Measurements from ENCODE around the gene KCNN4. TPM values are rescaled to one million over a fixed set of nuclear protein-coding genes. Genes with fewer than 3 reads are reported as not detected.

The KCNN4 gene
- total and polyA plus RNA-seq, 2 donors (not counting 1 experiment from before 2014, with no cell fraction given), result 107 to 267 TPM

GRCh38 chr19:43759515-43759914, 21.3 kb downstream of the KCNN4 start:
- Histone ChIP-seq H3K4me2 (replicated peaks; ENCODE audit: low read depth, low read length, poor library complexity, severe bottlenecking) (peak overlapping the region; percentile 7), H3K9ac (ENCODE audit: low read length) (no peak overlapping the region), H4K20me1 (ENCODE audit: control insufficient read depth, insufficient read depth, low read length, poor library complexity, severe bottlenecking) (no peaks in the 10 kb centered on the region), H3K4me1 (ENCODE audit: control insufficient read depth in 2 of 2, insufficient read depth in 2 of 2, low read length in 2 of 2) (peaks cover 15 to 52% of the 10 kb centered on the region in 2 donors), H3K27me3 (replicated peaks in 1 of 4; ENCODE audit: control extremely low read depth in 1 of 4, control insufficient read depth in 3 of 4, insufficient read depth in 4 of 4, low read length in 3 of 4) (no peaks in the 10 kb centered on the region), H3K9me3 (ENCODE audit: control extremely low read depth in 1 of 3, control insufficient read depth in 2 of 3, insufficient read depth in 1 of 3, low read length in 2 of 3) (no peaks in the 10 kb centered on the region), H3K27ac (ENCODE audit: low read length in 2 of 2) (no peak overlapping the region), H2AFZ (ENCODE audit: insufficient read depth, low read depth, low read length, poor library complexity, severe bottlenecking) (no peak overlapping the region), H3K36me3 (replicated peaks in 1 of 2; ENCODE audit: control extremely low read depth in 1 of 2, control insufficient read depth in 1 of 2, extremely low read depth in 1 of 2, insufficient read depth in 2 of 2, low read length in 1 of 2) (no peaks in the 10 kb centered on the region), H3K4me3 (ENCODE audit: control extremely low read depth in 1 of 5, extremely low read depth in 1 of 5, insufficient read depth in 1 of 5, low read depth in 2 of 5, low read length in 4 of 5) (no peak overlapping the region), H3K79me2 (ENCODE audit: control insufficient read depth, insufficient read depth, low read length) (peaks cover 3% of the 10 kb centered on the region)
- Mint-ChIP-seq H3K9me3 (ENCODE audit: insufficient read depth) (no peaks in the 10 kb centered on the region), H3K27me3 (no peaks in the 10 kb centered on the region), H3K4me1 (peaks cover 65% of the 10 kb centered on the region), H3K4me3 (peak overlapping the region; percentile 15), H3K27ac (peak overlapping the region; percentile 77)
- CTCF ChIA-PET, result interaction anchor here (0.9 to 14.7 kb wide), 4 partner anchors 8 to 19 kb away, joined by 3 to 204 read pairs (median 6); partner anchors contain the start of gene KCNN4
- POLR2A ChIA-PET, result interaction anchor here (0.7 to 3.0 kb wide), 3 partner anchors 14 to 22 kb away, joined by 3 to 11 read pairs (median 4); partner anchors contain the start of gene KCNN4
- DNase-seq (peak; percentile 30), ATAC-seq (ENCODE audit: low read depth) (no peak)
- 74% methylated on average over 4 of the region's 5 CpGs for WGBS (ENCODE audit: insufficient coverage)
- TF ChIP-seq CTCF (IDR thresholded peaks at IDR 0.05) (no peak), EZH2 (IDR thresholded peaks at IDR 0.05; ENCODE audit: borderline replicate concordance, insufficient read depth, low read depth, low read length, poor library complexity, severe bottlenecking) (no peak)
- intact Hi-C loops (cut with micrococcal nuclease), result loop anchor here (10.0 kb wide), 1 partner anchor 175 kb away; the partner anchor contains the start of gene ZNF45

- no peaks in the 10 kb centered on the region for H3K9me3 ChIP-seq (ENCODE audit: control extremely low read depth in 1 of 3, control insufficient read depth in 2 of 3, insufficient read depth in 1 of 3, low read length in 2 of 3)
- Mint-ChIP-seq H3K27ac (peak overlapping the region; percentile 100), H3K9me3 (ENCODE audit: insufficient read depth) (no peaks in the 10 kb centered on the region), H3K27me3 (no peaks in the 10 kb centered on the region), H3K4me3 (peak overlapping the region; percentile 99), H3K4me1 (peaks cover 70% of the 10 kb centered on the region)
- H3K4me3 ChIP-seq (ENCODE audit: control extremely low read depth in 1 of 5, extremely low read depth in 1 of 5, insufficient read depth in 1 of 5, low read depth in 2 of 5, low read length in 4 of 5), result peak overlapping the region; percentile 63 to 88 (median 84)
- H3K36me3 ChIP-seq (replicated peaks in 1 of 2; ENCODE audit: control extremely low read depth in 1 of 2, control insufficient read depth in 1 of 2, extremely low read depth in 1 of 2, insufficient read depth in 2 of 2, low read length in 1 of 2), result peaks cover 0 to 15% of the 10 kb centered on the region in 2 experiments
- no peaks in the 10 kb centered on the region for H4K20me1 ChIP-seq (ENCODE audit: control insufficient read depth, insufficient read depth, low read length, poor library complexity, severe bottlenecking)
- WGBS (ENCODE audit: insufficient coverage), result 1% methylated on average over 17 of the region's 28 CpGs
- no peaks in the 10 kb centered on the region for H3K27me3 ChIP-seq (replicated peaks in 1 of 4; ENCODE audit: control extremely low read depth in 1 of 4, control insufficient read depth in 3 of 4, insufficient read depth in 4 of 4, low read length in 3 of 4)
- TF ChIP-seq EZH2 (IDR thresholded peaks at IDR 0.05; ENCODE audit: borderline replicate concordance, insufficient read depth, low read depth, low read length, poor library complexity, severe bottlenecking), result no peak
- no peak for TF ChIP-seq CTCF (IDR thresholded peaks at IDR 0.05)
- peak overlapping the region; percentile 78 for H3K9ac ChIP-seq (ENCODE audit: low read length)
- H3K79me2 ChIP-seq (ENCODE audit: control insufficient read depth, insufficient read depth, low read length), result peaks cover 27% of the 10 kb centered on the region
- intact Hi-C loops (cut with micrococcal nuclease), result loop anchor here (10.0 kb wide), 1 partner anchor 179 kb away; the partner anchor contains the start of gene ZNF45
- peak overlapping the region; percentile 93 to 98 for H3K27ac ChIP-seq (ENCODE audit: low read length in 2 of 2)
- peak overlapping the region; percentile 80 for H2AFZ ChIP-seq (ENCODE audit: insufficient read depth, low read depth, low read length, poor library complexity, severe bottlenecking)
- ChIA-PET CTCF (interaction anchor here (0.9 to 8.2 kb wide), 7 partner anchors 10 to 195 kb away, joined by 4 to 64 read pairs (median 4); partner anchors contain the start of gene KCNN4), POLR2A (interaction anchor here (4.9 to 6.7 kb wide), 2 partner anchors 10 to 26 kb away, joined by 45 to 89 read pairs; partner anchors contain the start of gene KCNN4)
- peak overlapping the region; percentile 100 for H3K4me2 ChIP-seq (replicated peaks; ENCODE audit: low read depth, low read length, poor library complexity, severe bottlenecking)
- H3K4me1 ChIP-seq (ENCODE audit: control insufficient read depth in 2 of 2, insufficient read depth in 2 of 2, low read length in 2 of 2), result peaks cover 27 to 58% of the 10 kb centered on the region in 2 donors
- DNase-seq (peak; percentile 88), ATAC-seq (ENCODE audit: low read depth) (peak; percentile 8)
Measured at GRCh38 chr19:43755256-43755801, 25.4 kb downstream of the KCNN4 start.

Data from B cell (primary cell).